HepG2 (cell line): ENCODE data around the gene TSPAN3. TPM values are rescaled to one million over a fixed set of nuclear protein-coding genes. Genes with fewer than 3 reads are reported as not detected.

Experiments used
- ARID4A ChIP-seq: sonication (generic); formaldehyde crosslinking; IDR thresholded peaks from 2 replicates; pipeline ENCODE4 v1.5.0; 2020; ENCODE audit warnings: mild to moderate bottlenecking, missing genetic modification reagents, borderline replicate concordance
- FOXC1 ChIP-seq: sonication (generic); formaldehyde crosslinking; IDR thresholded peaks from 2 replicates; pipeline ENCODE4 v1.8.0; 2022; ENCODE audit warnings: mild to moderate bottlenecking, missing genetic modification reagents, borderline replicate concordance
- MIER3 ChIP-seq: IDR thresholded peaks from 2 replicates; pipeline ENCODE4 v1.6.1; 2016; ENCODE audit warnings: missing compliant biosample characterization, borderline replicate concordance
- NRL ChIP-seq: sonication (generic); formaldehyde crosslinking; IDR thresholded peaks from 2 replicates; pipeline ENCODE4 v1.5.0; 2020; ENCODE audit warnings: missing genetic modification reagents, mild to moderate bottlenecking, moderate library complexity, borderline replicate concordance
- RBAK ChIP-seq: sonication (generic); formaldehyde crosslinking; IDR thresholded peaks from 2 replicates; pipeline ENCODE4 v1.5.1; 2020; ENCODE audit warnings: mild to moderate bottlenecking, missing genetic modification reagents
- SIN3A ChIP-seq: IDR thresholded peaks from 2 replicates; pipeline ENCODE4 v1.6.1; 2011; ENCODE audit warnings: low read depth, mild to moderate bottlenecking, control low read depth, low read length, borderline replicate concordance
- TEAD2 ChIP-seq: sonication (generic); formaldehyde crosslinking; IDR thresholded peaks from 2 replicates; pipeline ENCODE4 v1.9.0; 2021; ENCODE audit warnings: missing genetic modification reagents
- ZKSCAN1 ChIP-seq: fragments of 150-350 bp; IDR thresholded peaks from 2 replicates; pipeline ENCODE4 v1.6.1; 2014; ENCODE audit warnings: low read length
- ZMAT5 ChIP-seq: sonication (generic); formaldehyde crosslinking; IDR thresholded peaks from 2 replicates; pipeline ENCODE4 v1.5.0; 2020; ENCODE audit warnings: mild to moderate bottlenecking, low read depth, missing genetic modification reagents, borderline replicate concordance
- ZNF431 ChIP-seq: sonication (generic); formaldehyde crosslinking; IDR thresholded peaks from 2 replicates; pipeline ENCODE4 v1.9.0; 2022; ENCODE audit warnings: missing genetic modification reagents, low read depth, mild to moderate bottlenecking, borderline replicate concordance
- polyA plus RNA-seq, 8 experiments: library from polyadenylated mRNA; depleted of rRNA in 3 of 8; stranded (reverse) in 7 of 8; unstranded in 1 of 8; fragments of >200 nt; fragmentation: Illumina TruSeq in 4 of 8; extraction: Trizol in 4 of 8; gene quantifications; 2 replicates each; pipeline versions ENCODE4 v1.2.1 to v1.2.3, GENCODE V29; 2011 to 2016; ENCODE audit warnings: low read depth in 4 of 8, missing spikeins in 1 of 8, mixed read lengths in 1 of 8; ENCODE audit not compliant: insufficient read depth in 1 of 8
- total RNA-seq, 5 experiments: library from RNA; depleted of rRNA; stranded (reverse); fragments of >200 nt; fragmentation: Illumina TruSeq; extraction: Trizol; gene quantifications; 2 replicates each; pipeline ENCODE4 v1.2.3, GENCODE V29; 2016; ENCODE audit warnings: low read depth in 1 of 5
- TF ChIP-seq, protein P1 (sequence below): sonication (generic); formaldehyde crosslinking; IDR thresholded peaks from 2 replicates; pipeline ENCODE4 v1.4.0; 2020; ENCODE audit warnings: missing genetic modification reagents
- TF ChIP-seq, protein P2 (sequence below): sonication (generic); formaldehyde crosslinking; IDR thresholded peaks from 2 replicates; pipeline ENCODE4 v1.4.0; 2020; ENCODE audit warnings: mild to moderate bottlenecking, missing genetic modification reagents
- TF ChIP-seq, protein P3 (sequence below): sonication (generic); formaldehyde crosslinking; IDR thresholded peaks from 2 replicates; pipeline ENCODE4 v1.4.0; 2020; ENCODE audit warnings: mild to moderate bottlenecking, missing genetic modification reagents

The TSPAN3 gene
- total and polyA plus RNA-seq, 2 of the 13 experiments (the other 11 are each of a cell fraction or from before 2014, with no cell fraction given): 167 to 170 TPM

DNA sequence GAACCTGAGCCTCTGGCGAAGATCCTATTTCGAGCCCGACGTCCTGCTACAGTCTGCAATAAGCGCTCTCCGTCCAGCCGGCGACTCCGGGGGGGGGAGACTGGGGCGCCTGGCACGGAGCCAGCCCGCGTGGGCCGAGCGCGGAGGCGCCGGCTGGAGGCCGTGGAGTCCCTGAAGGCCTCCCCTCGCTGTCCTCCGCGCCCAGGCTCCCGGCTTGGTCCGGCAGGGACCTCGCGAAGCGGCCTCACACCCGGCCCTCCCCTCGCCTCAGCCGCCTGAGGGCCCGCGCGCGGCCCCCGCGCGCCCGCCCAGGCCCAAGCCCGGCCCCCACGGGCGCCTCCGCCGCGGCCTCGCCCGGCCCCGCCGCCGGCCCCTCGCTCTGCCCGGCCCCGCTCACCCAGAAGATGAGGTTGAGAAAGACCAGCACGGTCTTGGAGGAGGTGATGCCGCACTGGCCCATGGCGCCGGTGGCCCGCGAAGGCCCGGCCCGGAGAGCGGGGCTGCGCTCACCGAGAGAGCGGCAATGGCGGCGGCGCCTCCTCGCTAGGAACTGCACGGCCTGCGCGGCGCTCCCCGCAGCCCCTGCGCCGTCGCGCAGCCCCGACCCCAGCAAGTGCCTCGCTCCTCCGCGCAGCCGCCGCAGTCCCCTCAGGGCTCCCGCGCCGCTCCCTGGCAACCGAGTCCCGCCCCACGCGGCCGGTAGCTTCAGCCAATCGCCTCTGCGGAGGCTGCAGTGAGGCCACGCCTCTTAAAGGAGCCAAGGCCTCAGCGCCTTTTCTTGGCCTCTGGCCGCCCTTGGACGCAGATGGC, at the start of gene TSPAN3 (continued):
- TF ChIP-seq MIER3 (CRISPR knock-in tag) (no peak), SIN3A (0 out of 2 replicates have a peak, but pooled peaks have one; percentile 28), ZMAT5 (CRISPR knock-in tag) (no peak), FOXC1 (CRISPR knock-in tag) (no peak), NRL (CRISPR knock-in tag) (no peak), ARID4A (CRISPR knock-in tag) (peak; percentile 70; the same call in 1 of the 2 replicates), TEAD2 (CRISPR knock-in tag) (no peak), ZNF431 (CRISPR knock-in tag) (0 out of 2 replicates have a peak, but pooled peaks have one; percentile 61), ZKSCAN1 (no peak), RBAK (CRISPR knock-in tag) (no peak)
- TF ChIP-seq, protein P1, sequence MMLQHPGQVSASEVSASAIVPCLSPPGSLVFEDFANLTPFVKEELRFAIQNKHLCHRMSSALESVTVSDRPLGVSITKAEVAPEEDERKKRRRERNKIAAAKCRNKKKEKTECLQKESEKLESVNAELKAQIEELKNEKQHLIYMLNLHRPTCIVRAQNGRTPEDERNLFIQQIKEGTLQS (CRISPR knock-in tag): peak; percentile 43
- TF ChIP-seq, protein P2, sequence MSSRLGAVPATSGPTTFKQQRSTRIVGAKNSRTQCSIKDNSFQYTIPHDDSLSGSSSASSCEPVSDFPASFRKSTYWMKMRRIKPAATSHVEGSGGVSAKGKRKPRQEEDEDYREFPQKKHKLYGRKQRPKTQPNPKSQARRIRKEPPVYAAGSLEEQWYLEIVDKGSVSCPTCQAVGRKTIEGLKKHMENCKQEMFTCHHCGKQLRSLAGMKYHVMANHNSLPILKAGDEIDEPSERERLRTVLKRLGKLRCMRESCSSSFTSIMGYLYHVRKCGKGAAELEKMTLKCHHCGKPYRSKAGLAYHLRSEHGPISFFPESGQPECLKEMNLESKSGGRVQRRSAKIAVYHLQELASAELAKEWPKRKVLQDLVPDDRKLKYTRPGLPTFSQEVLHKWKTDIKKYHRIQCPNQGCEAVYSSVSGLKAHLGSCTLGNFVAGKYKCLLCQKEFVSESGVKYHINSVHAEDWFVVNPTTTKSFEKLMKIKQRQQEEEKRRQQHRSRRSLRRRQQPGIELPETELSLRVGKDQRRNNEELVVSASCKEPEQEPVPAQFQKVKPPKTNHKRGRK (CRISPR knock-in tag): no peak
- TF ChIP-seq, protein P3, sequence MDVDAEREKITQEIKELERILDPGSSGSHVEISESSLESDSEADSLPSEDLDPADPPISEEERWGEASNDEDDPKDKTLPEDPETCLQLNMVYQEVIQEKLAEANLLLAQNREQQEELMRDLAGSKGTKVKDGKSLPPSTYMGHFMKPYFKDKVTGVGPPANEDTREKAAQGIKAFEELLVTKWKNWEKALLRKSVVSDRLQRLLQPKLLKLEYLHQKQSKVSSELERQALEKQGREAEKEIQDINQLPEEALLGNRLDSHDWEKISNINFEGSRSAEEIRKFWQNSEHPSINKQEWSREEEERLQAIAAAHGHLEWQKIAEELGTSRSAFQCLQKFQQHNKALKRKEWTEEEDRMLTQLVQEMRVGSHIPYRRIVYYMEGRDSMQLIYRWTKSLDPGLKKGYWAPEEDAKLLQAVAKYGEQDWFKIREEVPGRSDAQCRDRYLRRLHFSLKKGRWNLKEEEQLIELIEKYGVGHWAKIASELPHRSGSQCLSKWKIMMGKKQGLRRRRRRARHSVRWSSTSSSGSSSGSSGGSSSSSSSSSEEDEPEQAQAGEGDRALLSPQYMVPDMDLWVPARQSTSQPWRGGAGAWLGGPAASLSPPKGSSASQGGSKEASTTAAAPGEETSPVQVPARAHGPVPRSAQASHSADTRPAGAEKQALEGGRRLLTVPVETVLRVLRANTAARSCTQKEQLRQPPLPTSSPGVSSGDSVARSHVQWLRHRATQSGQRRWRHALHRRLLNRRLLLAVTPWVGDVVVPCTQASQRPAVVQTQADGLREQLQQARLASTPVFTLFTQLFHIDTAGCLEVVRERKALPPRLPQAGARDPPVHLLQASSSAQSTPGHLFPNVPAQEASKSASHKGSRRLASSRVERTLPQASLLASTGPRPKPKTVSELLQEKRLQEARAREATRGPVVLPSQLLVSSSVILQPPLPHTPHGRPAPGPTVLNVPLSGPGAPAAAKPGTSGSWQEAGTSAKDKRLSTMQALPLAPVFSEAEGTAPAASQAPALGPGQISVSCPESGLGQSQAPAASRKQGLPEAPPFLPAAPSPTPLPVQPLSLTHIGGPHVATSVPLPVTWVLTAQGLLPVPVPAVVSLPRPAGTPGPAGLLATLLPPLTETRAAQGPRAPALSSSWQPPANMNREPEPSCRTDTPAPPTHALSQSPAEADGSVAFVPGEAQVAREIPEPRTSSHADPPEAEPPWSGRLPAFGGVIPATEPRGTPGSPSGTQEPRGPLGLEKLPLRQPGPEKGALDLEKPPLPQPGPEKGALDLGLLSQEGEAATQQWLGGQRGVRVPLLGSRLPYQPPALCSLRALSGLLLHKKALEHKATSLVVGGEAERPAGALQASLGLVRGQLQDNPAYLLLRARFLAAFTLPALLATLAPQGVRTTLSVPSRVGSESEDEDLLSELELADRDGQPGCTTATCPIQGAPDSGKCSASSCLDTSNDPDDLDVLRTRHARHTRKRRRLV (CRISPR knock-in tag): no peak
